Hematopoietic multipotent progenitor cell treated with erythropoietin and hydrocortisone succinate and interleukin-3 and kit ligand, for 8 days (in vitro differentiated cells): ENCODE data around the gene NCR3LG1.

ENCODE experiments used
- DNase-seq: peaks from one replicate; pipeline ENCODE4 v3.0.0-alpha.2; 2015

NCR3LG1 gene

GRCh38 chr11:17351510-17352176, at the start of gene NCR3LG1:
NCR3LG1 (plus strand) TSS chr11:17351800; CDS start chr11:17351970, 170 bp downstream.
- peak; percentile 56 for DNase-seq

GRCh38 chr11:17313349-17314231, 38.0 kb upstream of the NCR3LG1 start:
- no peak for DNase-seq

- no peak for DNase-seq
These were observed 37.4 kb upstream of the NCR3LG1 start for GRCh38 chr11:17314232-17314547.

- DNase-seq, result no peak
These were observed 36.6 kb upstream of the NCR3LG1 start for GRCh38 chr11:17314904-17315426.

- DNase-seq, result peak; percentile 54
These were observed 22.6 kb upstream of the NCR3LG1 start for GRCh38 chr11:17328871-17329494.

- no peak for DNase-seq
These were observed 19.9 kb upstream of the NCR3LG1 start for GRCh38 chr11:17331669-17332068.

- DNase-seq, result no peak
These were observed 17.6 kb upstream of the NCR3LG1 start for GRCh38 chr11:17333799-17334586.

GRCh38 chr11:17343257-17343656, 8.3 kb upstream of the NCR3LG1 start:
- DNase-seq, result no peak

- peak; percentile 35 for DNase-seq
These were observed 7.7 kb upstream of the NCR3LG1 start for GRCh38 chr11:17343907-17344306.

- DNase-seq, result no peak
These were observed 3.9 kb upstream of the NCR3LG1 start for GRCh38 chr11:17347676-17348075.

GRCh38 chr11:17350455-17351171, 987 bp upstream of the NCR3LG1 start:
- DNase-seq, result peak; percentile 9

GRCh38 chr11:17351172-17351509, 459 bp upstream of the NCR3LG1 start:
- DNase-seq, result peak; percentile 46

GRCh38 chr11:17352950-17353820, 1.6 kb downstream of the NCR3LG1 start:
- DNase-seq, result peak; percentile 87

- peak; percentile 46 for DNase-seq
These were observed 2.4 kb downstream of the NCR3LG1 start for GRCh38 chr11:17353821-17354600.

- peak; percentile 91 for DNase-seq
These were observed 3.0 kb downstream of the NCR3LG1 start for GRCh38 chr11:17354601-17354991.

GRCh38 chr11:17366495-17366894, 14.9 kb downstream of the NCR3LG1 start:
- DNase-seq, result no peak

GRCh38 chr11:17368551-17368950, 17.0 kb downstream of the NCR3LG1 start:
- no peak for DNase-seq

GRCh38 chr11:17369094-17369493, 17.5 kb downstream of the NCR3LG1 start:
- no peak for DNase-seq

- DNase-seq, result no peak
These were observed 18.2 kb downstream of the NCR3LG1 start for GRCh38 chr11:17369684-17370243.

- DNase-seq, result no peak
These were observed 20.0 kb downstream of the NCR3LG1 start for GRCh38 chr11:17371614-17372013.
